ENCODE measurements around the gene TH. TPM values are rescaled to one million over a fixed set of nuclear protein-coding genes. Genes with fewer than 3 reads are reported as not detected.

TH gene
- total and polyA plus RNA-seq, 2 donors (not counting 1 experiment from before 2014, with no cell fraction given), result not detected

DNA sequence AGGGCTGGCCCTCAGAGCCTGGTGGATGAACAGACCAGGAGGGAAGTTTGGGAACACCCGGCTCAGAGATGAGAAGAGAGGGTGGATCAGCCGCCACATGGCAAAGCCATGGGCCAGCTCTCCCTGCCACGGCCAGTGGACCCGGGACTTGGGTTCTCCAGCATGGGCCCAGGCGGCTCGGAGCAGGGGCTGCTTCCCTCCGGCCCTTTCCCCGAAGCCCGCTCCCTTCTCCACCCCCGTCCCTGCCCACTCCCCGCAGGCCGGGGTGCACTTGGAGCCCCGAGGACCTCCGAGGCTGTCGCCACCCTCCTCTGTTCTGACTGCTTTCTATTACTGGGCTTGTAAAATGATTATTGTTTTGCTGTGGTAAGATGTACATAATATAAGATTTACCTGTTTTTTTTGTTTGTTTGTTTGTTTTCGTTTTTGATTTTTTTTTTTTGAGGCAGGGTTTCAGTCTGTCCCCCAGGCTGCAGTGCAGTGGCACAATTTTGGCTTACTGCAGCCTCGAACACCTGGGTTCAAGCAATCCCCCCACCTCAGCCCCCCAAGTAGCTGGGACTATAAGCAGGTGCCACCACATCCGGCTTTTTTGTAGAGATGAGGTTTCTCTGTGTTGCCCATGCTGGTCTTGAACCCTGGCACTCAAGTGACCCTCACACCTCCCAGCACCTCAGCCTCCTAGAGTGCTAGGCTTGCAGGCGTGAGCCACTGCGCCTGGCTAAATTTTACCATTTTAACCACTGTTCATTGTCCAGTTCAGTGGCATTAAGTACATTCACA is 11.3 kb upstream of the TH start:
- ChIA-PET CTCF (no interaction called here), POLR2A (no interaction called here)
- no peak overlapping the region for H3K27ac ChIP-seq (ENCODE audit: low read length in 2 of 2)
- H3K4me3 ChIP-seq (ENCODE audit: control extremely low read depth in 1 of 5, extremely low read depth in 1 of 5, insufficient read depth in 1 of 5, low read depth in 2 of 5, low read length in 4 of 5), result no peak overlapping the region
- Mint-ChIP-seq H3K27me3 (peaks cover 7% of the 10 kb centered on the region), H3K4me3 (no peak overlapping the region), H3K9me3 (ENCODE audit: insufficient read depth) (no peaks in the 10 kb centered on the region), H3K4me1 (no peaks in the 10 kb centered on the region), H3K27ac (no peak overlapping the region)
- DNase-seq (no peak), ATAC-seq (ENCODE audit: low read depth) (no peak)
- H2AFZ ChIP-seq (ENCODE audit: insufficient read depth, low read depth, low read length, poor library complexity, severe bottlenecking), result no peak overlapping the region
- H3K27me3 ChIP-seq (replicated peaks in 1 of 4; ENCODE audit: control extremely low read depth in 1 of 4, control insufficient read depth in 3 of 4, insufficient read depth in 4 of 4, low read length in 3 of 4), result peaks cover 0 to 5% (median 0%) of the 10 kb centered on the region in 4 experiments
- no peaks in the 10 kb centered on the region for H4K20me1 ChIP-seq (ENCODE audit: control insufficient read depth, insufficient read depth, low read length, poor library complexity, severe bottlenecking)
- H3K9ac ChIP-seq (ENCODE audit: low read length), result no peak overlapping the region
- H3K36me3 ChIP-seq (replicated peaks in 1 of 2; ENCODE audit: control extremely low read depth in 1 of 2, control insufficient read depth in 1 of 2, extremely low read depth in 1 of 2, insufficient read depth in 2 of 2, low read length in 1 of 2), result no peaks in the 10 kb centered on the region
- 94% methylated on average over 10 of the region's 20 CpGs for WGBS (ENCODE audit: insufficient coverage)
- H3K79me2 ChIP-seq (ENCODE audit: control insufficient read depth, insufficient read depth, low read length), result no peaks in the 10 kb centered on the region
- H3K4me2 ChIP-seq (replicated peaks; ENCODE audit: low read depth, low read length, poor library complexity, severe bottlenecking), result no peak overlapping the region
- peaks cover 3 to 8% of the 10 kb centered on the region in 2 donors for H3K4me1 ChIP-seq (ENCODE audit: control insufficient read depth in 2 of 2, insufficient read depth in 2 of 2, low read length in 2 of 2)
- no peaks in the 10 kb centered on the region for H3K9me3 ChIP-seq (ENCODE audit: control extremely low read depth in 1 of 3, control insufficient read depth in 2 of 3, insufficient read depth in 1 of 3, low read length in 2 of 3)
- TF ChIP-seq EZH2 (IDR thresholded peaks at IDR 0.05; ENCODE audit: borderline replicate concordance, insufficient read depth, low read depth, low read length, poor library complexity, severe bottlenecking), result no peak
- TF ChIP-seq, protein P1, sequence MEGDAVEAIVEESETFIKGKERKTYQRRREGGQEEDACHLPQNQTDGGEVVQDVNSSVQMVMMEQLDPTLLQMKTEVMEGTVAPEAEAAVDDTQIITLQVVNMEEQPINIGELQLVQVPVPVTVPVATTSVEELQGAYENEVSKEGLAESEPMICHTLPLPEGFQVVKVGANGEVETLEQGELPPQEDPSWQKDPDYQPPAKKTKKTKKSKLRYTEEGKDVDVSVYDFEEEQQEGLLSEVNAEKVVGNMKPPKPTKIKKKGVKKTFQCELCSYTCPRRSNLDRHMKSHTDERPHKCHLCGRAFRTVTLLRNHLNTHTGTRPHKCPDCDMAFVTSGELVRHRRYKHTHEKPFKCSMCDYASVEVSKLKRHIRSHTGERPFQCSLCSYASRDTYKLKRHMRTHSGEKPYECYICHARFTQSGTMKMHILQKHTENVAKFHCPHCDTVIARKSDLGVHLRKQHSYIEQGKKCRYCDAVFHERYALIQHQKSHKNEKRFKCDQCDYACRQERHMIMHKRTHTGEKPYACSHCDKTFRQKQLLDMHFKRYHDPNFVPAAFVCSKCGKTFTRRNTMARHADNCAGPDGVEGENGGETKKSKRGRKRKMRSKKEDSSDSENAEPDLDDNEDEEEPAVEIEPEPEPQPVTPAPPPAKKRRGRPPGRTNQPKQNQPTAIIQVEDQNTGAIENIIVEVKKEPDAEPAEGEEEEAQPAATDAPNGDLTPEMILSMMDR (IDR thresholded peaks at IDR 0.05), result no peak
- intact Hi-C loops (cut with micrococcal nuclease), result no loop called here

DNA sequence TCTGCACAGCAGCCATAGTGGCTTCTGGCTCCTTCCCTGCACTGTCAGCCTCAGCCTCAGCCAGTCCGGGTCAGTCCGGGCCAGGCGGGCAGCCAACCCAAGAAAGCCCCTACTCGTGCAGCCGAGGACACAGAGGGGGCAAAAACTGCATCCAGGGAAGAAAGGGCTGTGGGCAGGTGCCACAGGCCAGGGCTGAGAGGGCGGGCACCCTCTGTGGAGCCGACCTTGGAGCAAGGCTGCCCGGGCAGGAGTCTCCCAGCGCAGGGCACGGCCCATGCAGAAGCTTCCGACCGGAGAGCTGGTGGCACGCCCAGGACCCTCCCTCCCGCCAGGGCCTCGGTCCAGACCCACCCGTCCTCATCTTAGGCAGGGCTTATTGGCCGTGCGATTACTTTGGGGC is 10.5 kb upstream of the TH start:
- intact Hi-C loops (cut with micrococcal nuclease), result no loop called here
- H3K27ac ChIP-seq (ENCODE audit: low read length in 2 of 2), result no peak overlapping the region
- peaks cover 3 to 5% of the 10 kb centered on the region in 2 donors for H3K4me1 ChIP-seq (ENCODE audit: control insufficient read depth in 2 of 2, insufficient read depth in 2 of 2, low read length in 2 of 2)
- Mint-ChIP-seq H3K27ac (no peak overlapping the region), H3K4me1 (no peaks in the 10 kb centered on the region), H3K4me3 (no peak overlapping the region), H3K27me3 (peaks cover 7% of the 10 kb centered on the region), H3K9me3 (ENCODE audit: insufficient read depth) (no peaks in the 10 kb centered on the region)
- peaks cover 0 to 5% (median 0%) of the 10 kb centered on the region in 4 experiments for H3K27me3 ChIP-seq (replicated peaks in 1 of 4; ENCODE audit: control extremely low read depth in 1 of 4, control insufficient read depth in 3 of 4, insufficient read depth in 4 of 4, low read length in 3 of 4)
- ChIA-PET CTCF (no interaction called here), POLR2A (no interaction called here)
- H3K4me2 ChIP-seq (replicated peaks; ENCODE audit: low read depth, low read length, poor library complexity, severe bottlenecking), result no peak overlapping the region
- H2AFZ ChIP-seq (ENCODE audit: insufficient read depth, low read depth, low read length, poor library complexity, severe bottlenecking), result no peak overlapping the region
- no peaks in the 10 kb centered on the region for H4K20me1 ChIP-seq (ENCODE audit: control insufficient read depth, insufficient read depth, low read length, poor library complexity, severe bottlenecking)
- ATAC-seq (ENCODE audit: low read depth), result no peak
- no peak for TF ChIP-seq EZH2 (IDR thresholded peaks at IDR 0.05; ENCODE audit: borderline replicate concordance, insufficient read depth, low read depth, low read length, poor library complexity, severe bottlenecking)
- TF ChIP-seq, protein P1 (IDR thresholded peaks at IDR 0.05), result no peak
- H3K4me3 ChIP-seq (ENCODE audit: control extremely low read depth in 1 of 5, extremely low read depth in 1 of 5, insufficient read depth in 1 of 5, low read depth in 2 of 5, low read length in 4 of 5), result no peak overlapping the region
- H3K9ac ChIP-seq (ENCODE audit: low read length), result no peak overlapping the region
- H3K79me2 ChIP-seq (ENCODE audit: control insufficient read depth, insufficient read depth, low read length), result no peaks in the 10 kb centered on the region
- H3K36me3 ChIP-seq (replicated peaks in 1 of 2; ENCODE audit: control extremely low read depth in 1 of 2, control insufficient read depth in 1 of 2, extremely low read depth in 1 of 2, insufficient read depth in 2 of 2, low read length in 1 of 2), result no peaks in the 10 kb centered on the region
- 95% methylated on average over 17 of the region's 18 CpGs for WGBS (ENCODE audit: insufficient coverage)
- no peaks in the 10 kb centered on the region for H3K9me3 ChIP-seq (ENCODE audit: control extremely low read depth in 1 of 3, control insufficient read depth in 2 of 3, insufficient read depth in 1 of 3, low read length in 2 of 3)
- no peak for DNase-seq
